Colonic mucosa (tissue), 4 donors: ENCODE results near the gene LEMD1. TPM values are rescaled to one million over a fixed set of nuclear protein-coding genes. Genes with fewer than 3 reads are reported as not detected.

Source experiments
- DNase-seq: peaks from one replicate; pipeline ENCODE4 v3.0.0-alpha.2; 2020
- H3K27ac ChIP-seq: fragments of 200-600 bp; one replicate; pipeline ENCODE4 v1.8.0; 2021
- H3K27me3 ChIP-seq: fragments of 200-600 bp; one replicate; pipeline ENCODE4 v1.8.0; 2021
- H3K36me3 ChIP-seq: fragments of 200-600 bp; one replicate; pipeline ENCODE4 v1.8.0; 2021
- H3K4me1 ChIP-seq: fragments of 200-600 bp; one replicate; pipeline ENCODE4 v1.8.0; 2021; ENCODE audit warnings: mild to moderate bottlenecking
- H3K4me3 ChIP-seq: fragments of 200-600 bp; one replicate; pipeline ENCODE4 v1.8.0; 2021
- H3K9ac ChIP-seq, 2 donors: one replicate each; pipeline ENCODE4 v1.7.0; 2013; ENCODE audit warnings: control low read depth in 2 of 2, low read depth in 2 of 2, low read length in 2 of 2
- H3K9me3 ChIP-seq: fragments of 200-600 bp; one replicate; pipeline ENCODE4 v1.8.0; 2021
- intact Hi-C: fragments of 100-400 bp; cut with DNase I; formaldehyde crosslinking; loops from one replicate; pipeline ENCODE4 v1.14.1; 2022
- total RNA-seq, 2 donors: library from RNA; stranded (reverse); fragmentation: NEBNext Ultra II Directional in 1 of 2; extraction: Animal tissue kit (Norgen Biotek cat#: 25700) in 1 of 2; gene quantifications; one replicate each; pipeline ENCODE4 v1.2.1, GENCODE V29; 2021
- TF ChIP-seq, protein P1 (sequence below): fragments of 200-600 bp; IDR thresholded peaks from one replicate; pipeline ENCODE4 v1.8.0; 2022; ENCODE audit warnings: antibody characterized with exemption, mild to moderate bottlenecking
- donor health status: healthy.
- donor health status: DM: no; HTN: no; CAD: no.
- donor health status: DM: no; HTN: no; CAD: no.

Gene LEMD1
- total RNA-seq, 2 donors from 2014 or later = 0.77 to 1.1 TPM

DNA sequence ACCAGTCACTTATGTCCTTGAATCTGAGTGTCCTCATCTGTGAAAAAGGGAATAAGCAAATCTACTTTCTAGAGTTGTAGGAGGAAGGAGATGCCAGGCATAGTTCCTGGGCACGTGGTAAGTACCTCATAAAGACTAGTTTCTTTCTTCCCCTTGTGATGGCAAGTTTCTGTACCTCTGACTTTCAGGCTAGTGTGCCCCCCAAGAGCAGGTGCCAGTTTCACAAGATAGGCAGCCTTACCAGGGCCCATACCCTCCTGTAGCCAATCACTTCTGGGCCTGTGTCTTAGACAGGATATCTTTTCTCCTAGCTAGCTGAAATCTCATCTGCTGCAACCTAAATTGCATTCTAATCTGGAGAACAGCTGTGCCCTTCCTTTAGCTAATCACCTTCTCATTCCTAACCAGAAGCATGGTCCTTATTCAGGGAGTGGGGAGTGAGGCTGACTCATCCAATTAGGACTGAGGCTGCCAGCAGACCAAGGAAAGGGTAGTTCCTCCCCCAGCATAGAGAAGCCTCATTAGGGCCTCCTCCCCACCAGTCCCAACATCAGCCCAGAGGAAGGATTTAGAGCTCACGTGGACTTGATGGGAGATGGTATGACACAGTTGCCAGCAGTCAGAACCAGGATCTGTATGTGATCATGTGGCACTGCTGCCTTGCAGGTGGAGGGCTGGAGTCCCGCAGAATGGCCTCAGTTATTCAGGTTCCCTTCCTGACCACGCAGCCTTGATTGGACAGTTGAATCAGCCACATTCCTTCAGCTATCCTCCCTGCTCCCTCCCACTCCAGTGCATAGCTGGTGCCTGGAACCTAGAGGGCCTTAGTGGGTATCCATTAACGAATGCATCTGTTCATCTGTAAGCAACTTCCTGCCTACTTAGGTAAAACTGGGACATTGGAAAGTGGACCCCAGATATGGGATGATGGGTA is 73.0 kb downstream of the LEMD1 start:
- H3K27me3 ChIP-seq = peaks cover 12% of the 10 kb centered on the region
- H3K4me1 ChIP-seq = peaks cover 6% of the 10 kb centered on the region
- intact Hi-C loops = no loop called here
- no peaks in the 10 kb centered on the region for H3K36me3 ChIP-seq
- no peak overlapping the region for H3K4me3 ChIP-seq
- no peak overlapping the region for H3K9ac ChIP-seq
- H3K9me3 ChIP-seq = no peaks in the 10 kb centered on the region
- TF ChIP-seq, protein P1, sequence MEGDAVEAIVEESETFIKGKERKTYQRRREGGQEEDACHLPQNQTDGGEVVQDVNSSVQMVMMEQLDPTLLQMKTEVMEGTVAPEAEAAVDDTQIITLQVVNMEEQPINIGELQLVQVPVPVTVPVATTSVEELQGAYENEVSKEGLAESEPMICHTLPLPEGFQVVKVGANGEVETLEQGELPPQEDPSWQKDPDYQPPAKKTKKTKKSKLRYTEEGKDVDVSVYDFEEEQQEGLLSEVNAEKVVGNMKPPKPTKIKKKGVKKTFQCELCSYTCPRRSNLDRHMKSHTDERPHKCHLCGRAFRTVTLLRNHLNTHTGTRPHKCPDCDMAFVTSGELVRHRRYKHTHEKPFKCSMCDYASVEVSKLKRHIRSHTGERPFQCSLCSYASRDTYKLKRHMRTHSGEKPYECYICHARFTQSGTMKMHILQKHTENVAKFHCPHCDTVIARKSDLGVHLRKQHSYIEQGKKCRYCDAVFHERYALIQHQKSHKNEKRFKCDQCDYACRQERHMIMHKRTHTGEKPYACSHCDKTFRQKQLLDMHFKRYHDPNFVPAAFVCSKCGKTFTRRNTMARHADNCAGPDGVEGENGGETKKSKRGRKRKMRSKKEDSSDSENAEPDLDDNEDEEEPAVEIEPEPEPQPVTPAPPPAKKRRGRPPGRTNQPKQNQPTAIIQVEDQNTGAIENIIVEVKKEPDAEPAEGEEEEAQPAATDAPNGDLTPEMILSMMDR = no peak
- no peak overlapping the region for H3K27ac ChIP-seq
- no peak for DNase-seq

DNA sequence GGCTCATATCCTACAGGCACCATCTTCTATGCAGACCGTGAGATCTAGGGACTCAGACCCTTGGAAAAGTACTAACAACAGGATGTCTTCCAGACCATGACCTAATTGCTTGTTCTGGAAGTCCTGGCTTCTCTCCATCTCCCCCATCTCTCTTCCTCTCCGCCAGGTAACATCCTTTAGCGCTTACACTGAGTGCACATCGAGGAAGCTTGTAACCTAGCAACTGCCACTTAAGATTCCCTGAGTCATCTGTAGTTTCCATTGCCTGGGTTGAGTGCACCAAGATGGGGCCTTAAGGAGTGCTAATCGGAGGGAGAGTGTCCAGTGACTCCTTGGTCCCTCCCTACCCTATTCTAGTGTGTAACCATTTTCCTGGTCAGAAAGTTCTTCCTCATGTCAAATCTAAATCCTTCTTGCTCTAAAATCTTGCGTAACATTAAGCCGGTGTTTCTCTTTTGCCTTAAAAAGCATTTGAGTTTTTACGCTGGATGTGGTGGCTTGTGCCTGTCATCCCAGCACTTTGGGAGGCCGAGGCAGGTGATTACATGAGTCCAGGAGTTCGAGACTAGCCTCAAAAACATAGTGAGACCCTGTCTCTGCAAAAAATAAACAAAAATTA is 74.8 kb downstream of the LEMD1 start:
- H3K27me3 ChIP-seq = peaks cover 23% of the 10 kb centered on the region
- DNase-seq = no peak

DNA sequence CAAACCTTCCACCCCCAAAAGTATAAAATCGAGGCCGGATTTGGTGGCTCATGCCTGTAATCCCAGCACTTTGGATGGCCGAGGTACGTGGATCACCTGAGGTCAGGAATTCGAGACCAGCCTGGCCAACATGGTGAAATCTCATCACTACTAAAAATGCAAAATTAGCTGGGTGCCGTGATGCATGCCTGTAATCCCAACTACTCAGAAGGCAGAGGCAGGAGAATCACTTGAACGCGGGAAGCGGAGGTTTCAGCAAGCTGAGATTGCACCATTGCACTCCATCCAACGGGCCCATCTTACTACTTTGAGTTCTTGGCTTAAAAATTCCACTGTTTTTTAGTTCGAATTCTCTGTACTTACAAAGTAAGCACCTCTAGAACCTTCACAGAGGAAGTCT is 76.1 kb downstream of the LEMD1 start:
- Histone ChIP-seq H3K36me3 (no peaks in the 10 kb centered on the region), H3K27ac (no peak overlapping the region), H3K4me3 (no peak overlapping the region), H3K4me1 (peaks cover 11% of the 10 kb centered on the region), H3K27me3 (peaks cover 23% of the 10 kb centered on the region), H3K9me3 (no peaks in the 10 kb centered on the region), H3K9ac (no peak overlapping the region)
- TF ChIP-seq, protein P1 = no peak
- intact Hi-C loops = no loop called here
- no peak for DNase-seq

More for the DNA sequence above, 74.8 kb downstream of the LEMD1 start:
- Histone ChIP-seq H3K4me3 (no peak overlapping the region), H3K27ac (no peak overlapping the region), H3K4me1 (peaks cover 11% of the 10 kb centered on the region), H3K36me3 (no peaks in the 10 kb centered on the region), H3K9me3 (no peaks in the 10 kb centered on the region), H3K9ac (no peak overlapping the region)
- TF ChIP-seq, protein P1 = no peak
- intact Hi-C loops = no loop called here

DNA sequence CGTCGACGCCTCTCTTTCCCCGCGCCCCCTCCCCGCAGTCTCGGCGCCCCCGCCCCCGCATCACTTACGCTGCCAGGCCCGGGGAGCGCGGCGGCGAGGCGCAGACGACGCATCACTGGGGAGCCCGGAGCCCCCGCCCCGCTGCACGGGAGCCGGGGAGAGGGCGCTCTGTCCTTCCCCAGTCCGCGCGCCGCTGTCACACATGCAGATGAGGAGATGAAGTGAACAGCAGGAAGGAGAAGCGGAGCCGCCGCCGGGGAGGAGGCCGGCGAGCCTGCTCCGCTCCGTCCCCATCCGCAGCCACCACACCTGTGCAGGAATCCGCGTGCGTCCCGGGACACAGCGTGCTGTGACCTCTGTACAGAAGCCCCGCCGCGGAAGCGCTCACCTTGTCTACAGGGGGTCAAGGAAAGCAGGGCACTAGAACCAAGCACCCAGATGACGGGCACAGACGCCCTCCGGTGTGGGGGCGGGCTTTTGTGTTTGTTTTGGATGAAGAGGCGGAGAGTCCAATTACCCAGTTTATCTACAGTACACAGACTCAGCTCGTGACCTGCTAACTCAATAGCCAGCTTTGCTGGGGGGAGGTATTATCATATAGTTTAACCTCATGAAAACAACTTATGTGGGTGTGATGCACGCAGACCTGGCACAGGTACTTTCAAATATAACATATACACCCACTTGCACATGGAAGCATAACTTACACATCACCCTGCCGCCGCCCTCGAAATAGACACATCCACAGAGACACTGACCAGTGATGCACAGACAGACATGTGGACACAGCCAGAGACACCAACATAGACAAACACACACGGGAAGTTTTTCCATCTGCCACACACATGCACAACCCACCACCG is 77.6 kb downstream of the LEMD1 start:
- H3K27ac ChIP-seq = no peak overlapping the region
- intact Hi-C loops = no loop called here
- no peaks in the 10 kb centered on the region for H3K9me3 ChIP-seq
- TF ChIP-seq, protein P1 = no peak
- peaks cover 11% of the 10 kb centered on the region for H3K4me1 ChIP-seq
- H3K36me3 ChIP-seq = no peaks in the 10 kb centered on the region
- DNase-seq = peak; percentile 42
- H3K27me3 ChIP-seq = peaks cover 23% of the 10 kb centered on the region
- H3K9ac ChIP-seq = peak overlapping the region in 1 of 2 donors; percentile 29
- H3K4me3 ChIP-seq = peak overlapping the region; percentile 23

GRCh38 chr1:205343431-205344065 is 78.3 kb downstream of the LEMD1 start:
- Histone ChIP-seq H3K9me3 (no peaks in the 10 kb centered on the region), H3K27me3 (peaks cover 23% of the 10 kb centered on the region), H3K4me1 (peaks cover 11% of the 10 kb centered on the region), H3K4me3 (peak overlapping the region; percentile 23), H3K27ac (no peak overlapping the region), H3K36me3 (no peaks in the 10 kb centered on the region), H3K9ac (peak overlapping the region in 1 of 2 donors; percentile 43)
- intact Hi-C loops = no loop called here
- TF ChIP-seq, protein P1 = no peak
- no peak for DNase-seq
